Transverse colon (tissue), 4 donors: Measurements from ENCODE around the gene ABTB2. TPM values are rescaled to one million over a fixed set of nuclear protein-coding genes. Genes with fewer than 3 reads are reported as not detected.

Source experiments
- DNase-seq: peaks from one replicate; pipeline ENCODE4 v3.0.0-alpha.2; 2019
- H3K27ac ChIP-seq, 4 donors: fragments of 200-600 bp; sonication (generic); 2 replicates each; pipeline ENCODE4 v1.5.1; 2016 to 2018; ENCODE audit warnings: inconsistent platforms in 4 of 4
- H3K27me3 ChIP-seq: fragments of 200-600 bp; sonication (generic); 2 replicates; pipeline ENCODE4 v1.5.1; 2017; ENCODE audit warnings: inconsistent platforms
- H3K36me3 ChIP-seq, 4 donors: fragments of 200-600 bp; sonication (generic); 2 replicates each; pipeline ENCODE4 v1.5.1; 2017 to 2019; ENCODE audit warnings: inconsistent platforms in 4 of 4
- H3K4me1 ChIP-seq, 4 donors: fragments of 200-600 bp; sonication (generic); 2 replicates each; pipeline ENCODE4 v1.5.1; 2017 to 2020; ENCODE audit warnings: inconsistent platforms in 4 of 4
- H3K4me3 ChIP-seq, 4 donors: fragments of 200-600 bp; sonication (generic); 1 replicate in 1 of 4; 2 replicates in 3 of 4; pipeline versions ENCODE4 v1.5.1 to v1.6.1; 2017 to 2019; ENCODE audit warnings: inconsistent platforms in 4 of 4
- H3K9me3 ChIP-seq, 2 donors: fragments of 200-600 bp; sonication (generic); 2 replicates each; pipeline ENCODE4 v1.5.1; 2017 to 2019; ENCODE audit warnings: inconsistent platforms in 2 of 2
- EP300 ChIP-seq: sonication (generic); formaldehyde crosslinking; IDR thresholded peaks from one replicate; pipeline ENCODE4 v1.6.1; 2017; ENCODE audit warnings: antibody characterized with exemption, low read depth
- POLR2A ChIP-seq: fragments of 450-650 bp; IDR thresholded peaks from one replicate; pipeline ENCODE4 v1.6.1; 2016; ENCODE audit warnings: antibody characterized with exemption, mild to moderate bottlenecking, moderate library complexity
- POLR2AphosphoS5 ChIP-seq, 3 donors: sonication (generic); formaldehyde crosslinking; IDR thresholded peaks; one replicate each; pipeline ENCODE4 v1.6.1; 2016; ENCODE audit warnings: antibody characterized with exemption in 3 of 3
- WGBS, 2 donors: methylation state at CpG; one replicate each; pipeline ENCODE4 v1.1.5; 2018; ENCODE audit warnings: low coverage in 1 of 2; 5-methylcytosine and 5-hydroxymethylcytosine counted together
- in situ Hi-C, 4 donors: fragments of 200-750 bp; cut with MboI; loops; one replicate each; pipeline versions ENCODE4 v1.15.0 to v1.15.1; 2017; ENCODE audit warnings: low sequenced_read_pairs in 3 of 4, low pct_ligation_motif_present in 1 of 4, low pct_unique_long_range_greater_than_20kb in 1 of 4
- intact Hi-C: fragments of 100-400 bp; cut with DNase I; formaldehyde crosslinking; loops from one replicate; pipeline ENCODE4 v1.15.1; 2023; ENCODE audit warnings: low total_unique reads
- total RNA-seq, 4 donors: library from RNA; depleted of rRNA; stranded (reverse); fragments of >200 nt; gene quantifications; one replicate each; pipeline ENCODE4 v1.1.0, GENCODE V29; 2016
- TF ChIP-seq, protein P1 (sequence below), 5 experiments: fragments of 200-600 bp in 3 of 5; fragments of 450-650 bp in 2 of 5; sonication (generic) in 3 of 5; IDR thresholded peaks; 1 replicate in 2 of 5; 2 replicates in 3 of 5; pipeline ENCODE4 v1.5.1; 2016 to 2017; ENCODE audit warnings: antibody characterized with exemption in 5 of 5, inconsistent platforms in 3 of 5, mild to moderate bottlenecking in 2 of 5, moderate library complexity in 1 of 5

ABTB2 gene
- total RNA-seq, 4 donors from 2014 or later: 0.60 to 41.9 (median 20.7) TPM

DNA sequence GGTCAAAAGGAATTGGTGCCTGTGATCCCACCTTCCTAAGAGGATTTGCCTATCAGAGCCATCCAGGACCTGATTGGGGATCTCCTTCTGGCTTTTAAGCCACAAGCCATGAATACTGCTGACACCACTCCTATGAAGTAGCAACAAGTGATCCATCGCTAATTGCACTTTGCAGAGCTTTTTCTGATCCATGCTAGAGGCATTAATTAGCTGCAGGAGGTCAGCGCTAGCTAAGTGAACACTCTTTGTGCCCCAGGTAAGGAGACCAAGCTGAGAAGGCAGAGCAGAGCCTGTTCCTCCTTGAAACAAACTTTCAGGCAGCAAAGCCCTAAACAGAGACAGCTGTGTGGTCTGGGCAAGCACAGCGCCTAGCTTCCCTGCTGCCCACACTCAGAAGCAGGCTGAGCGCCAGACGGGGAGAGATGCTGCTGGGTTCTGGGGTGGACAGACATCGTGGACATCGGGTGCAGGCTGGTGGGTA, 122.2 kb downstream of the ABTB2 start:
- Histone ChIP-seq H3K36me3 (no peaks in the 10 kb centered on the region), H3K4me1 (peaks cover 0 to 13% (median 10%) of the 10 kb centered on the region in 4 donors), H3K9me3 (no peaks in the 10 kb centered on the region), H3K4me3 (no peak overlapping the region), H3K27me3 (no peaks in the 10 kb centered on the region), H3K27ac (no peak overlapping the region)
- TF ChIP-seq EP300 (no peak), POLR2AphosphoS5 (IDR thresholded peaks at IDR 0.05) (no peak), POLR2A (no peak)
- TF ChIP-seq, protein P1, sequence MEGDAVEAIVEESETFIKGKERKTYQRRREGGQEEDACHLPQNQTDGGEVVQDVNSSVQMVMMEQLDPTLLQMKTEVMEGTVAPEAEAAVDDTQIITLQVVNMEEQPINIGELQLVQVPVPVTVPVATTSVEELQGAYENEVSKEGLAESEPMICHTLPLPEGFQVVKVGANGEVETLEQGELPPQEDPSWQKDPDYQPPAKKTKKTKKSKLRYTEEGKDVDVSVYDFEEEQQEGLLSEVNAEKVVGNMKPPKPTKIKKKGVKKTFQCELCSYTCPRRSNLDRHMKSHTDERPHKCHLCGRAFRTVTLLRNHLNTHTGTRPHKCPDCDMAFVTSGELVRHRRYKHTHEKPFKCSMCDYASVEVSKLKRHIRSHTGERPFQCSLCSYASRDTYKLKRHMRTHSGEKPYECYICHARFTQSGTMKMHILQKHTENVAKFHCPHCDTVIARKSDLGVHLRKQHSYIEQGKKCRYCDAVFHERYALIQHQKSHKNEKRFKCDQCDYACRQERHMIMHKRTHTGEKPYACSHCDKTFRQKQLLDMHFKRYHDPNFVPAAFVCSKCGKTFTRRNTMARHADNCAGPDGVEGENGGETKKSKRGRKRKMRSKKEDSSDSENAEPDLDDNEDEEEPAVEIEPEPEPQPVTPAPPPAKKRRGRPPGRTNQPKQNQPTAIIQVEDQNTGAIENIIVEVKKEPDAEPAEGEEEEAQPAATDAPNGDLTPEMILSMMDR (IDR thresholded peaks at IDR 0.05): no peak
- intact Hi-C loops: no loop called here
- 86% methylated on average over 7 of the region's 7 CpGs; no CpG with 5 or more reads in 1 of the 2 donors for WGBS, 2 donors
- no peak for DNase-seq
- in situ Hi-C loops: no loop called here

DNA sequence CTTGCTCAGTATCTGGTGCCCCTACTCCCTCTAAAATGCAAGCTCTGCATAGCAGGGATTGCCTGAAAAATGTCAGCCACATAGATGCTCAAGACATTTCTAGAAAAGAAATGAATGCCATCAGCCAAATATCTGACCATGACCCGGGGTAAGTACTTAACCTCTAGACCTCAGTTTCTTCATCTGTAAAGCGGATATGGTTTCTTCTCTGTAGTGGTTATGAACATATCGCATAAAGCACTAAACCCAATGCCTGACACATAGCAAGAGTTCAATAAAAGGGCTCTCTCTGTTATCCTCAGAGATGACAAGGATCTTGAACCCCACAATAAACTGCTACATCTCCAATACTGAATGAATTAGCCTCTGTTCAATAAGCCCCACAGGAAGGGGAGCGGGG, 122.6 kb downstream of the ABTB2 start:
- in situ Hi-C loops: no loop called here
- peak overlapping the region in 2 of 4 donors; percentile 71 to 82 for H3K27ac ChIP-seq

GRCh38 chr11:34234086-34234740, 123.6 kb downstream of the ABTB2 start:
- DNase-seq: peak; percentile 79
- no peaks in the 10 kb centered on the region for H3K36me3 ChIP-seq
- H3K4me3 ChIP-seq: no peak overlapping the region
- intact Hi-C loops (no loop called here), in situ Hi-C loops (no loop called here)
- H3K27me3 ChIP-seq: no peaks in the 10 kb centered on the region
- 0 to 41% methylated on average over 1 to 9 of the region's 9 CpGs for WGBS, 2 donors
- TF ChIP-seq POLR2AphosphoS5 (IDR thresholded peaks at IDR 0.05) (peak in 2 of 3 donors; percentile 15 to 50), EP300 (no peak), POLR2A (peak; percentile 39)
- TF ChIP-seq, protein P1 (IDR thresholded peaks at IDR 0.05): no peak
- H3K9me3 ChIP-seq: no peaks in the 10 kb centered on the region
- peaks cover 0 to 13% (median 10%) of the 10 kb centered on the region in 4 donors for H3K4me1 ChIP-seq
- peak overlapping the region; percentile 57 to 82 (median 72) for H3K27ac ChIP-seq

More for the DNA sequence above, 122.6 kb downstream of the ABTB2 start:
- 67 to 77% methylated on average over 3 to 4 of the region's 4 CpGs for WGBS, 2 donors
- no peaks in the 10 kb centered on the region for H3K36me3 ChIP-seq
- H3K4me1 ChIP-seq: peaks cover 0 to 13% (median 10%) of the 10 kb centered on the region in 4 donors
- no peaks in the 10 kb centered on the region for H3K27me3 ChIP-seq
- DNase-seq: no peak
- H3K9me3 ChIP-seq: no peaks in the 10 kb centered on the region
- TF ChIP-seq, protein P1 (IDR thresholded peaks at IDR 0.05): no peak
- no peak for TF ChIP-seq POLR2AphosphoS5 (IDR thresholded peaks at IDR 0.05)
- TF ChIP-seq POLR2A: no peak
- no peak for TF ChIP-seq EP300
- intact Hi-C loops: no loop called here
- no peak overlapping the region for H3K4me3 ChIP-seq

GRCh38 chr11:34233215-34233614, 124.6 kb downstream of the ABTB2 start:
- H3K9me3 ChIP-seq: no peaks in the 10 kb centered on the region
- WGBS, 2 donors: 100% methylated on average over 2 of the region's 2 CpGs
- no peak overlapping the region for H3K27ac ChIP-seq

More at GRCh38 chr11:34233215-34233614, 124.6 kb downstream of the ABTB2 start:
- Histone ChIP-seq H3K27me3 (no peaks in the 10 kb centered on the region), H3K4me3 (no peak overlapping the region), H3K4me1 (peaks cover 0 to 13% (median 10%) of the 10 kb centered on the region in 4 donors), H3K36me3 (no peaks in the 10 kb centered on the region)
- in situ Hi-C loops (no loop called here), intact Hi-C loops (no loop called here)
- TF ChIP-seq, protein P1 (IDR thresholded peaks at IDR 0.05): no peak
- TF ChIP-seq POLR2A (no peak), EP300 (no peak), POLR2AphosphoS5 (IDR thresholded peaks at IDR 0.05) (no peak)
- no peak for DNase-seq
